ENCODE data around the gene GSDME.

GRCh38 chr7:24701261-24702235 lies 55.7 kb downstream of the GSDME start:
- TF ChIP-seq, protein P1, sequence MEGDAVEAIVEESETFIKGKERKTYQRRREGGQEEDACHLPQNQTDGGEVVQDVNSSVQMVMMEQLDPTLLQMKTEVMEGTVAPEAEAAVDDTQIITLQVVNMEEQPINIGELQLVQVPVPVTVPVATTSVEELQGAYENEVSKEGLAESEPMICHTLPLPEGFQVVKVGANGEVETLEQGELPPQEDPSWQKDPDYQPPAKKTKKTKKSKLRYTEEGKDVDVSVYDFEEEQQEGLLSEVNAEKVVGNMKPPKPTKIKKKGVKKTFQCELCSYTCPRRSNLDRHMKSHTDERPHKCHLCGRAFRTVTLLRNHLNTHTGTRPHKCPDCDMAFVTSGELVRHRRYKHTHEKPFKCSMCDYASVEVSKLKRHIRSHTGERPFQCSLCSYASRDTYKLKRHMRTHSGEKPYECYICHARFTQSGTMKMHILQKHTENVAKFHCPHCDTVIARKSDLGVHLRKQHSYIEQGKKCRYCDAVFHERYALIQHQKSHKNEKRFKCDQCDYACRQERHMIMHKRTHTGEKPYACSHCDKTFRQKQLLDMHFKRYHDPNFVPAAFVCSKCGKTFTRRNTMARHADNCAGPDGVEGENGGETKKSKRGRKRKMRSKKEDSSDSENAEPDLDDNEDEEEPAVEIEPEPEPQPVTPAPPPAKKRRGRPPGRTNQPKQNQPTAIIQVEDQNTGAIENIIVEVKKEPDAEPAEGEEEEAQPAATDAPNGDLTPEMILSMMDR (IDR thresholded peaks at IDR 0.05 in 2 of 3, conservative IDR thresholded peaks at IDR 0.05 in 1 of 3; ENCODE audit: borderline replicate concordance in 1 of 3, insufficient read depth in 1 of 3, low read depth in 2 of 3, low read length in 2 of 3), result no peak
- TF ChIP-seq CEBPB (IDR thresholded peaks at IDR 0.05; ENCODE audit: low read depth), result no peak
- no peak for TF ChIP-seq POLR2A (IDR thresholded peaks at IDR 0.05; ENCODE audit: borderline replicate concordance, extremely low read depth, insufficient read depth, insufficient read length)
- TF ChIP-seq FOSL1 (IDR thresholded peaks at IDR 0.05; ENCODE audit: low read depth), result no peak
- no peak for TF ChIP-seq EZH2phosphoT487 (IDR thresholded peaks at IDR 0.05; ENCODE audit: borderline replicate concordance)
- no peak for TF ChIP-seq ZNF274 (IDR thresholded peaks at IDR 0.05; ENCODE audit: low read depth, low read length)
- TF ChIP-seq EZH2 (IDR thresholded peaks at IDR 0.05), result no peak
- TF ChIP-seq JUND (IDR thresholded peaks at IDR 0.05), result no peak
- TF ChIP-seq RAD21 (IDR thresholded peaks at IDR 0.05; ENCODE audit: low read depth), result no peak
- no peak for TF ChIP-seq ZBTB33 (IDR thresholded peaks at IDR 0.05; ENCODE audit: extremely low read depth, insufficient replicate concordance, low read length)
- TF ChIP-seq, protein P2, sequence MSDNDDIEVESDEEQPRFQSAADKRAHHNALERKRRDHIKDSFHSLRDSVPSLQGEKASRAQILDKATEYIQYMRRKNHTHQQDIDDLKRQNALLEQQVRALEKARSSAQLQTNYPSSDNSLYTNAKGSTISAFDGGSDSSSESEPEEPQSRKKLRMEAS (IDR thresholded peaks at IDR 0.05), result no peak
